GM12878 (cell line): ENCODE results near the gene IL2. TPM values are rescaled to one million over a fixed set of nuclear protein-coding genes. Genes with fewer than 3 reads are reported as not detected.

Experiments used
- ATAC-seq: fragments of 200-7000 bp; cut with Tn5 transposase; 3 replicates; pipeline ENCODE4 v1.9.1; 2020; ENCODE audit warnings: mild to moderate bottlenecking, moderate library complexity
- BruUV-seq: library from RNA; stranded (reverse); fragments of 400-500 nt; replicated peaks from 2 replicates; lab custom pipeline; 2021; lab: Mats Ljungman, UMichigan
- CTCF ChIA-PET: fragments of 300-600 bp; sonication (Branson Sonifier 250); formaldehyde crosslinking; extraction: SDS; loops from one replicate; lab custom pipeline; 2021; ENCODE audit warnings: inconsistent platforms; lab: Yijun Ruan, JAX
- POLR2A ChIA-PET: fragments of 350-600 bp; formaldehyde crosslinking; extraction: SDS; loops from one replicate; lab custom pipeline; 2021; ENCODE audit warnings: inconsistent platforms; lab: Charles Lee
- RAD21 ChIA-PET: fragments of 300-600 bp; sonication (Branson Sonifier 250); formaldehyde crosslinking; loops from one replicate; lab custom pipeline; 2023; ENCODE audit warnings: antibody characterized with exemption; ENCODE audit not compliant: unreplicated experiment; lab: Charles Lee
- SMC1A ChIA-PET: fragments of 300-600 bp; sonication (Branson Sonifier 250); formaldehyde crosslinking; loops from one replicate; lab custom pipeline; 2023; ENCODE audit not compliant: unreplicated experiment, uncharacterized antibody; lab: Charles Lee
- DNase-seq: peaks from one replicate; pipeline ENCODE4 v3.0.0-alpha.2; 2011; ENCODE audit warnings: low read depth, low spot score
- FAIRE-seq: peaks from 3 replicates; lab custom pipeline; 2011; peaks lifted over from hg19 to GRCh38; lab: Jason Lieb, UNC
- H2AFZ ChIP-seq: 2 replicates; pipeline ENCODE4 v1.6.0; 2011; ENCODE audit warnings: low read depth, low read length, control low read depth; ENCODE audit not compliant: control insufficient read depth
- H3K27ac ChIP-seq: 2 replicates; pipeline ENCODE4 v1.5.1; 2011; ENCODE audit warnings: control low read depth; ENCODE audit not compliant: control insufficient read depth, insufficient read depth
- H3K27me3 ChIP-seq, 2 experiments: replicated peaks in 1 of 2; 2 replicates each; pipeline versions ENCODE4 v1.6.0 to v1.6.1; 2011; ENCODE audit warnings: low read length in 1 of 2; ENCODE audit not compliant: control insufficient read depth in 2 of 2, insufficient read depth in 2 of 2
- H3K36me3 ChIP-seq, 2 experiments: 2 replicates each; pipeline ENCODE4 v1.5.1; 2011; ENCODE audit warnings: low read length in 1 of 2; ENCODE audit not compliant: control insufficient read depth in 2 of 2, insufficient read depth in 2 of 2
- H3K4me1 ChIP-seq: 2 replicates; pipeline ENCODE4 v1.6.1; 2011; ENCODE audit warnings: mild to moderate bottlenecking, low read length, moderate library complexity, mixed read lengths; ENCODE audit not compliant: control insufficient read depth, insufficient read depth
- H3K4me2 ChIP-seq: 2 replicates; pipeline ENCODE4 v1.6.0; 2011; ENCODE audit warnings: control low read depth; ENCODE audit not compliant: control insufficient read depth, insufficient read depth
- H3K4me3 ChIP-seq: fragments of 200-600 bp; sonication (generic); 2 replicates; pipeline ENCODE4 v1.5.1; 2016
- H3K79me2 ChIP-seq: 2 replicates; pipeline ENCODE4 v1.6.0; 2011; ENCODE audit warnings: low read length; ENCODE audit not compliant: control insufficient read depth, insufficient read depth
- H3K9ac ChIP-seq: 2 replicates; pipeline ENCODE4 v1.8.0; 2011; ENCODE audit warnings: low read length, control low read depth, mixed read lengths; ENCODE audit not compliant: control insufficient read depth, insufficient read depth
- H3K9me3 ChIP-seq: replicated peaks from 3 replicates; pipeline ENCODE4 v1.5.1; 2011; ENCODE audit warnings: mild to moderate bottlenecking, low read length; ENCODE audit not compliant: control insufficient read depth, insufficient read depth
- H4K20me1 ChIP-seq: 2 replicates; pipeline ENCODE4 v1.6.0; 2011; ENCODE audit not compliant: control insufficient read depth, insufficient read depth
- CHD2 ChIP-seq: IDR thresholded peaks from 2 replicates; pipeline ENCODE4 v1.6.1; 2011; ENCODE audit warnings: low read depth, low read length, improper control_type of control experiment, borderline replicate concordance
- HDGF ChIP-seq: fragments of 450-650 bp; IDR thresholded peaks from 2 replicates; pipeline ENCODE4 v1.6.1; 2016; ENCODE audit warnings: antibody characterized with exemption
- MXI1 ChIP-seq: fragments of 150-350 bp; IDR thresholded peaks from 2 replicates; pipeline ENCODE4 v1.6.1; 2011; ENCODE audit warnings: low read depth, mild to moderate bottlenecking, inconsistent platforms, low read length, improper control_type of control experiment
- POLR2AphosphoS2 ChIP-seq: IDR thresholded peaks from 2 replicates; pipeline ENCODE4 v1.6.1; 2011; ENCODE audit warnings: low read depth, mild to moderate bottlenecking, low read length, improper control_type of control experiment, moderate library complexity
- YBX1 ChIP-seq: fragments of 450-650 bp; IDR thresholded peaks from 2 replicates; pipeline ENCODE4 v1.6.1; 2016; ENCODE audit warnings: antibody characterized with exemption
- WGBS: methylation state at CpG from one replicate; pipeline ENCODE4 v1.1.6; 2016; ENCODE audit warnings: low lambda C conversion rate; ENCODE audit not compliant: insufficient replicate concordance, insufficient coverage; ENCODE audit errors: missing lambda C conversion rate; 5-methylcytosine and 5-hydroxymethylcytosine counted together
- in situ Hi-C: fragments of 300-500 bp; cut with MboI; formaldehyde crosslinking; loops from 9 replicates; pipeline ENCODE4 v1.14.3; 2018; ENCODE audit warnings: mixed read lengths
- intact Hi-C: fragments of 100-400 bp; cut with micrococcal nuclease; formaldehyde crosslinking; loops from one replicate; pipeline ENCODE4 v1.14.2; 2022; ENCODE audit not compliant: unreplicated experiment
- polyA plus RNA-seq, 11 experiments: library from polyadenylated mRNA; depleted of rRNA in 4 of 11; unstranded in 6 of 11; stranded (reverse) in 5 of 11; fragments of >200 nt; fragmentation: Nextera tagmentation in 4 of 11; fragmentation: Illumina TruSeq in 1 of 11; extraction: Ambion mirVana in 4 of 11; extraction: Trizol in 1 of 11; gene quantifications; 1 replicate in 1 of 11; 2 replicates in 10 of 11; pipeline versions ENCODE4 v1.2.1 to v1.2.3, GENCODE V29; 2011 to 2016; ENCODE audit warnings: inconsistent platforms in 2 of 11, missing spikeins in 2 of 11, low read depth in 1 of 11
- total RNA-seq, 4 experiments: library from RNA; depleted of rRNA in 3 of 4; stranded (reverse); fragments of >200 nt in 3 of 4; fragmentation: Illumina TruSeq in 1 of 4; extraction: Trizol in 1 of 4; gene quantifications; 2 replicates each; pipeline versions ENCODE4 v1.2.1 to v1.2.3, GENCODE V29; 2013 to 2021
- TF ChIP-seq, protein P1 (sequence below), 3 experiments: IDR thresholded peaks in 2 of 3; conservative IDR thresholded peaks in 1 of 3; 2 replicates each; pipeline ENCODE4 v1.5.1; 2011; ENCODE audit warnings: low read depth in 3 of 3, low read length in 3 of 3, mild to moderate bottlenecking in 3 of 3, control low read depth in 2 of 3, moderate library complexity in 2 of 3, inconsistent platforms in 1 of 3, mixed read lengths in 1 of 3; ENCODE audit not compliant: control insufficient read depth in 2 of 3, insufficient read depth in 1 of 3; ENCODE audit errors: extremely low read depth in 1 of 3
- TF ChIP-seq, protein P2 (sequence below): fragments of 450-650 bp; formaldehyde crosslinking; IDR thresholded peaks from 2 replicates; pipeline ENCODE4 v1.4.0; 2020; ENCODE audit warnings: mild to moderate bottlenecking, moderate library complexity

Gene IL2
- total and polyA plus RNA-seq, 10 of the 15 experiments (the other 5 are each of a cell fraction or from before 2014, with no cell fraction given), result 1.2 TPM; not detected in 9

DNA sequence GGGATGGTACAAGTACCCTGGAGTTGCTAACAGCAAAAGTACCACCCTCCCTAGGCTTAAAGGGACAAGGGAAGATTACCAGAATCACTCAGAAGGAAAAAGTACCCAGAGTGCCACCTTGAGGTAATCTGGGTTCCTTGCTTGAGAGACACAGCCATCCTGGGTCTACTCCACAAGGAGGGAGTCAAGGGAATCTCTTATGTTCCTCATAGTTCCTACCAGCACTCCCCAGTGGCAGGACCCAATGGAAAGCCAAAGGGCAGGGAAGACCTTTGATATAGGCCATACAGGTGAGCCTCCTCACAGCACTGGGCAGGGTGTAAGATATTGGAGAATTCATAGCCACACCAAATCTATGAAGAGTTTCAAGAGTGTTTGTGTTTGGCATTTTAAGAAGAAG, 5.7 kb downstream of the IL2 start:
- no peak overlapping the region for H3K4me2 ChIP-seq
- peaks cover 3% of the 10 kb centered on the region; the same call in 1 of the 2 replicates for H3K4me1 ChIP-seq
- no peak overlapping the region for H2AFZ ChIP-seq
- ChIA-PET SMC1A (interaction anchor here (1.2 kb wide), 1 partner anchor 550 kb away, joined by 4 read pairs; no protein-coding TSS in a partner anchor), CTCF (no interaction called here), POLR2A (no interaction called here), RAD21 (no interaction called here)
- DNase-seq (no peak), FAIRE-seq (no peak), ATAC-seq (peak; percentile 55; the same call in 2 of the 3 replicates)
- TF ChIP-seq YBX1, result no peak
- TF ChIP-seq, protein P1, sequence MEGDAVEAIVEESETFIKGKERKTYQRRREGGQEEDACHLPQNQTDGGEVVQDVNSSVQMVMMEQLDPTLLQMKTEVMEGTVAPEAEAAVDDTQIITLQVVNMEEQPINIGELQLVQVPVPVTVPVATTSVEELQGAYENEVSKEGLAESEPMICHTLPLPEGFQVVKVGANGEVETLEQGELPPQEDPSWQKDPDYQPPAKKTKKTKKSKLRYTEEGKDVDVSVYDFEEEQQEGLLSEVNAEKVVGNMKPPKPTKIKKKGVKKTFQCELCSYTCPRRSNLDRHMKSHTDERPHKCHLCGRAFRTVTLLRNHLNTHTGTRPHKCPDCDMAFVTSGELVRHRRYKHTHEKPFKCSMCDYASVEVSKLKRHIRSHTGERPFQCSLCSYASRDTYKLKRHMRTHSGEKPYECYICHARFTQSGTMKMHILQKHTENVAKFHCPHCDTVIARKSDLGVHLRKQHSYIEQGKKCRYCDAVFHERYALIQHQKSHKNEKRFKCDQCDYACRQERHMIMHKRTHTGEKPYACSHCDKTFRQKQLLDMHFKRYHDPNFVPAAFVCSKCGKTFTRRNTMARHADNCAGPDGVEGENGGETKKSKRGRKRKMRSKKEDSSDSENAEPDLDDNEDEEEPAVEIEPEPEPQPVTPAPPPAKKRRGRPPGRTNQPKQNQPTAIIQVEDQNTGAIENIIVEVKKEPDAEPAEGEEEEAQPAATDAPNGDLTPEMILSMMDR (IDR thresholded peaks at IDR 0.05 in 2 of 3, conservative IDR thresholded peaks at IDR 0.05 in 1 of 3; ENCODE audit: control insufficient read depth in 2 of 3, extremely low read depth in 1 of 3, insufficient read depth in 1 of 3, low read depth in 3 of 3, low read length in 3 of 3), result peak in 2 of 3 experiments; percentile 26 to 36; a peak in 3 of 6 replicates
- in situ Hi-C loops, result no loop called here
- H3K27ac ChIP-seq, result no peak overlapping the region
- H3K27me3 ChIP-seq, result no peaks in the 10 kb centered on the region
- no peak overlapping the region for H3K9ac ChIP-seq
- H3K79me2 ChIP-seq, result no peaks in the 10 kb centered on the region
- no TSS peak for BruUV-seq
- no peaks in the 10 kb centered on the region for H3K36me3 ChIP-seq
- no peak overlapping the region for H3K4me3 ChIP-seq
- H4K20me1 ChIP-seq, result no peaks in the 10 kb centered on the region
- intact Hi-C loops, result loop anchor here (10.0 kb wide), 1 partner anchor 546 kb away; no protein-coding TSS in a partner anchor
- no peaks in the 10 kb centered on the region for H3K9me3 ChIP-seq

DNA sequence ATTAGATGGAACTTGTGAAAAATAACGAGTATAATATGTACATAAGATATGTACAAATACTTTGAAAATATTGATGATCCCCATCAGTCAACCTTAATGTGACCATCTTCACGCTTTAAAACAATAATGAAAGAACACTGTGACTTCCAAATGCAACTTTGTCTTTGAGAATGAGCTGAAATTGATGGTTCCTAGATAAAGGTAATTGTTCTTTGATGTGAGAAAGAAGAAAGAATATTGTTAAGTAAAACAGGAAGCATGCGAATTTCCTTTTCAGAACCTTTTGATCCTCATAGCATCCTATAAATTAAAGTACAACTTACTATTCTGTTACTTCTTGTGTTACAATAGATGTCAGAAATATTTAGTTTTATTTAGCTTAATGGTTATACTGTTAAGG, 22.2 kb downstream of the IL2 start:
- H3K9ac ChIP-seq, result no peak overlapping the region
- no TSS peak for BruUV-seq
- H3K4me3 ChIP-seq, result no peak overlapping the region
- FAIRE-seq (no peak), ATAC-seq (no peak), DNase-seq (no peak)
- no peaks in the 10 kb centered on the region for H3K4me1 ChIP-seq
- ChIA-PET CTCF (no interaction called here), RAD21 (no interaction called here), POLR2A (no interaction called here), SMC1A (no interaction called here)
- no peak overlapping the region for H3K4me2 ChIP-seq
- TF ChIP-seq HDGF (no peak), MXI1 (no peak), CHD2 (no peak), POLR2AphosphoS2 (no peak)
- TF ChIP-seq, protein P2, sequence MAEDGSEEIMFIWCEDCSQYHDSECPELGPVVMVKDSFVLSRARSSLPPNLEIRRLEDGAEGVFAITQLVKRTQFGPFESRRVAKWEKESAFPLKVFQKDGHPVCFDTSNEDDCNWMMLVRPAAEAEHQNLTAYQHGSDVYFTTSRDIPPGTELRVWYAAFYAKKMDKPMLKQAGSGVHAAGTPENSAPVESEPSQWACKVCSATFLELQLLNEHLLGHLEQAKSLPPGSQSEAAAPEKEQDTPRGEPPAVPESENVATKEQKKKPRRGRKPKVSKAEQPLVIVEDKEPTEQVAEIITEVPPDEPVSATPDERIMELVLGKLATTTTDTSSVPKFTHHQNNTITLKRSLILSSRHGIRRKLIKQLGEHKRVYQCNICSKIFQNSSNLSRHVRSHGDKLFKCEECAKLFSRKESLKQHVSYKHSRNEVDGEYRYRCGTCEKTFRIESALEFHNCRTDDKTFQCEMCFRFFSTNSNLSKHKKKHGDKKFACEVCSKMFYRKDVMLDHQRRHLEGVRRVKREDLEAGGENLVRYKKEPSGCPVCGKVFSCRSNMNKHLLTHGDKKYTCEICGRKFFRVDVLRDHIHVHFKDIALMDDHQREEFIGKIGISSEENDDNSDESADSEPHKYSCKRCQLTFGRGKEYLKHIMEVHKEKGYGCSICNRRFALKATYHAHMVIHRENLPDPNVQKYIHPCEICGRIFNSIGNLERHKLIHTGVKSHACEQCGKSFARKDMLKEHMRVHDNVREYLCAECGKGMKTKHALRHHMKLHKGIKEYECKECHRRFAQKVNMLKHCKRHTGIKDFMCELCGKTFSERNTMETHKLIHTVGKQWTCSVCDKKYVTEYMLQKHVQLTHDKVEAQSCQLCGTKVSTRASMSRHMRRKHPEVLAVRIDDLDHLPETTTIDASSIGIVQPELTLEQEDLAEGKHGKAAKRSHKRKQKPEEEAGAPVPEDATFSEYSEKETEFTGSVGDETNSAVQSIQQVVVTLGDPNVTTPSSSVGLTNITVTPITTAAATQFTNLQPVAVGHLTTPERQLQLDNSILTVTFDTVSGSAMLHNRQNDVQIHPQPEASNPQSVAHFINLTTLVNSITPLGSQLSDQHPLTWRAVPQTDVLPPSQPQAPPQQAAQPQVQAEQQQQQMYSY, result no peak
- H3K27ac ChIP-seq, result no peak overlapping the region
- H3K79me2 ChIP-seq, result no peaks in the 10 kb centered on the region
- WGBS, result 39% methylated on average over 3 of the region's 3 CpGs
- in situ Hi-C loops, result no loop called here
- no peak overlapping the region for H2AFZ ChIP-seq
- H3K9me3 ChIP-seq, result no peaks in the 10 kb centered on the region
- no peaks in the 10 kb centered on the region for H3K36me3 ChIP-seq
- no peaks in the 10 kb centered on the region for H3K27me3 ChIP-seq
- H4K20me1 ChIP-seq, result no peaks in the 10 kb centered on the region
- intact Hi-C loops, result no loop called here
